Transverse colon (tissue), 3 donors: ENCODE data around the gene BRMS1.
"Not testable (repeated sequence)": the region's sequence is repeated elsewhere in the genome, so short reads cannot be mapped to it uniquely, and the experiment has no call there.

Source experiments
- CTCF ChIP-seq, 5 experiments: fragments of 200-600 bp in 3 of 5; fragments of 450-650 bp in 2 of 5; sonication (generic) in 3 of 5; IDR thresholded peaks; 1 replicate in 2 of 5; 2 replicates in 3 of 5; pipeline ENCODE4 v1.5.1; 2016 to 2017; ENCODE audit warnings: antibody characterized with exemption in 5 of 5, inconsistent platforms in 3 of 5, mild to moderate bottlenecking in 2 of 5, moderate library complexity in 1 of 5
- POLR2A ChIP-seq: fragments of 450-650 bp; IDR thresholded peaks from one replicate; pipeline ENCODE4 v1.6.1; 2016; ENCODE audit warnings: antibody characterized with exemption, mild to moderate bottlenecking, moderate library complexity

DNA sequence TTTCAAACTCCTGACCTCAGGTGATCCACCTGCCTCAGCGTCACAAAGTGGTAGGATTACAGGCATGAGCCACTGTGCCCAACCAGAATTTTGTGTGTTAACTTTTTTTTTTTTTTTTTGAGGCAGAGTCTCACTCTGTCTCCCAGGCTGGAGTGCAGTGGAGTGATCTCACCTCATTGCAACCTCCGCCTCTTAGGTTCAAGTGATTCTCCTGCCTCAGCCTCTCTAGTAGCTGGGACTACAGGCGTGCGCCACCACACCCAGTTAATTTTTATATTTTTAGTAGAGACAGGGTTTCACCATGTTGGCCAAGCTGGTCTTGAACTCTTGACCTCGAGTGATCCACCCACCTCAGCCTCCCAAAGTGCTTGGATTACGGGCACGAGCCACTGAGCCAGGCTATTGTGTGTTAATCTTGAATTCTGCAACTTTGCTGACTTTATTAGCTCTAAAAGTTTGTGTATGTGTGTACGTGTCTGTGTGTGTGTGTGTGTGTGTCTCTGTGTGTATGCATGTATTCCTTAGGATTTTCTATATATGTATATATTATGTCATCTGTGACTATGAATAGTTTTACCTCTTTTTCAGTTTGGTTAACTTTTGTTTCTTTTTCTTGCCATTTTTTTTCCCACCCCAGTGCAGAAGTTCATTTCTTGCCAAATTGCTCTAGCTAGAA is 5.8 kb upstream of the BRMS1 start:
- TF ChIP-seq CTCF (IDR thresholded peaks at IDR 0.05); POLR2A: not testable (repeated sequence)
